Stimulated activated CD8-positive, alpha-beta memory T cell treated with anti-CD3 and anti-CD28 coated beads, Interleukin-7, amount 100 ng/mL, for 48 hours (primary cell): ENCODE results near the gene AHNAK.
"Not testable (repeated sequence)": the region's sequence is repeated elsewhere in the genome, so short reads cannot be mapped to it uniquely, and the experiment has no call there.

Source experiments
- DNase-seq, 2 donors: peaks; one replicate each; pipeline ENCODE4 v3.0.0-alpha.2; 2020; ENCODE audit warnings: low read depth in 1 of 2; ENCODE audit errors: extremely low read depth in 1 of 2

Gene AHNAK

GRCh38 chr11:62468577-62468976 is 78.0 kb downstream of the AHNAK start:
- DNase-seq, result no peak

GRCh38 chr11:62466444-62466843 is 80.2 kb downstream of the AHNAK start:
- no peak for DNase-seq

- no peak for DNase-seq
Measured at GRCh38 chr11:62464655-62465054, 82.0 kb downstream of the AHNAK start.

GRCh38 chr11:62463121-62463542 is 83.5 kb downstream of the AHNAK start:
- DNase-seq, result no peak

GRCh38 chr11:62462508-62462892 is 84.1 kb downstream of the AHNAK start:
- DNase-seq, result no peak

- DNase-seq, result no peak
Measured at GRCh38 chr11:62461740-62462507, 84.7 kb downstream of the AHNAK start.

- no peak for DNase-seq
Measured at GRCh38 chr11:62459080-62459479, 87.5 kb downstream of the AHNAK start.

GRCh38 chr11:62458212-62459002 is 88.2 kb downstream of the AHNAK start:
- DNase-seq, result no peak

- no peak for DNase-seq
Measured at GRCh38 chr11:62457478-62457877, 89.1 kb downstream of the AHNAK start.

- no peak for DNase-seq
Measured at GRCh38 chr11:62456630-62457029, 90.0 kb downstream of the AHNAK start.

GRCh38 chr11:62452839-62453468 is 93.7 kb downstream of the AHNAK start:
- DNase-seq, result no peak

- no peak for DNase-seq
Measured at GRCh38 chr11:62452261-62452660, 94.3 kb downstream of the AHNAK start.

GRCh38 chr11:62451241-62451621 is 95.4 kb downstream of the AHNAK start:
- no peak for DNase-seq

- no peak for DNase-seq
Measured at GRCh38 chr11:62450543-62451240, 95.9 kb downstream of the AHNAK start.

GRCh38 chr11:62449912-62450311 is 96.7 kb downstream of the AHNAK start:
- not testable (repeated sequence) for DNase-seq

GRCh38 chr11:62449451-62449851 is 97.2 kb downstream of the AHNAK start:
- no peak for DNase-seq

- DNase-seq, result no peak
Measured at GRCh38 chr11:62446091-62446490, 100.5 kb downstream of the AHNAK start.

GRCh38 chr11:62445314-62445740 is 101.3 kb downstream of the AHNAK start:
- DNase-seq, result no peak

- DNase-seq, result no peak
Measured at GRCh38 chr11:62444835-62445234, 101.8 kb downstream of the AHNAK start.

- DNase-seq, result peak in 1 of 2 donors; percentile 31
Measured at GRCh38 chr11:62444236-62444833, 102.3 kb downstream of the AHNAK start.
